Measurements from ENCODE around the gene HOGA1. TPM values are rescaled to one million over a fixed set of nuclear protein-coding genes. Genes with fewer than 3 reads are reported as not detected.

Gene HOGA1
- total and polyA plus RNA-seq, 12 donors = 2.1 to 30.8 (median 13.0) TPM

DNA sequence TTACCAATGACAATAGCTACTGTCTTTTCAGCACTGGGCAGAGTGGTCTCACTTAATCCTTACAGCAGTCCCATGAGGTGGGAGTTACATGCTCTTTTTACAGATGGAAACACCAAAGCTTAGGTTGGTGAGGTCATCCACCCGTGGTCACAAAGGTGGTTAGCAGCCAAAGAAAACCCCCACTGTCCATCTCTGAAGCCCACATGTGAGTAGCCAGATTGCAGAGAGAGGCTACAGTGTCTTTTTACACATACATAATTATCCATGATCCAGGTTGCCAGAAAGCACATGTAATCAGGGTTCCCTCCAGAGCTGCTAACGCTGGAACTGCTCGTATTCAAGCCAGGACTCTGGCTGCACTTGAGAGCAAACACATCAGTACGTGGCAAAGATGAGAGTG, 36.2 kb upstream of the HOGA1 start:
- TF ChIP-seq, protein P1, sequence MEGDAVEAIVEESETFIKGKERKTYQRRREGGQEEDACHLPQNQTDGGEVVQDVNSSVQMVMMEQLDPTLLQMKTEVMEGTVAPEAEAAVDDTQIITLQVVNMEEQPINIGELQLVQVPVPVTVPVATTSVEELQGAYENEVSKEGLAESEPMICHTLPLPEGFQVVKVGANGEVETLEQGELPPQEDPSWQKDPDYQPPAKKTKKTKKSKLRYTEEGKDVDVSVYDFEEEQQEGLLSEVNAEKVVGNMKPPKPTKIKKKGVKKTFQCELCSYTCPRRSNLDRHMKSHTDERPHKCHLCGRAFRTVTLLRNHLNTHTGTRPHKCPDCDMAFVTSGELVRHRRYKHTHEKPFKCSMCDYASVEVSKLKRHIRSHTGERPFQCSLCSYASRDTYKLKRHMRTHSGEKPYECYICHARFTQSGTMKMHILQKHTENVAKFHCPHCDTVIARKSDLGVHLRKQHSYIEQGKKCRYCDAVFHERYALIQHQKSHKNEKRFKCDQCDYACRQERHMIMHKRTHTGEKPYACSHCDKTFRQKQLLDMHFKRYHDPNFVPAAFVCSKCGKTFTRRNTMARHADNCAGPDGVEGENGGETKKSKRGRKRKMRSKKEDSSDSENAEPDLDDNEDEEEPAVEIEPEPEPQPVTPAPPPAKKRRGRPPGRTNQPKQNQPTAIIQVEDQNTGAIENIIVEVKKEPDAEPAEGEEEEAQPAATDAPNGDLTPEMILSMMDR (IDR thresholded peaks at IDR 0.05) = no peak
- TF ChIP-seq POLR2A (IDR thresholded peaks at IDR 0.05) = no peak
- no peak overlapping the region for H3K27ac ChIP-seq
- H3K9me3 ChIP-seq (replicated peaks in 1 of 3) = no peaks in the 10 kb centered on the region
- H3K4me1 ChIP-seq (replicated peaks in 1 of 2) = peaks cover 1 to 8% of the 10 kb centered on the region in 2 donors
- intact Hi-C loops (cut with DNase I) = no loop called here
- WGBS, 4 donors = 78 to 83% (median 80%) methylated on average over 4 of the region's 4 CpGs
- no peak for DNase-seq
- H3K4me3 ChIP-seq = no peak overlapping the region
- H3K27me3 ChIP-seq = no peaks in the 10 kb centered on the region
- no peaks in the 10 kb centered on the region for H3K36me3 ChIP-seq (replicated peaks in 1 of 2)

DNA sequence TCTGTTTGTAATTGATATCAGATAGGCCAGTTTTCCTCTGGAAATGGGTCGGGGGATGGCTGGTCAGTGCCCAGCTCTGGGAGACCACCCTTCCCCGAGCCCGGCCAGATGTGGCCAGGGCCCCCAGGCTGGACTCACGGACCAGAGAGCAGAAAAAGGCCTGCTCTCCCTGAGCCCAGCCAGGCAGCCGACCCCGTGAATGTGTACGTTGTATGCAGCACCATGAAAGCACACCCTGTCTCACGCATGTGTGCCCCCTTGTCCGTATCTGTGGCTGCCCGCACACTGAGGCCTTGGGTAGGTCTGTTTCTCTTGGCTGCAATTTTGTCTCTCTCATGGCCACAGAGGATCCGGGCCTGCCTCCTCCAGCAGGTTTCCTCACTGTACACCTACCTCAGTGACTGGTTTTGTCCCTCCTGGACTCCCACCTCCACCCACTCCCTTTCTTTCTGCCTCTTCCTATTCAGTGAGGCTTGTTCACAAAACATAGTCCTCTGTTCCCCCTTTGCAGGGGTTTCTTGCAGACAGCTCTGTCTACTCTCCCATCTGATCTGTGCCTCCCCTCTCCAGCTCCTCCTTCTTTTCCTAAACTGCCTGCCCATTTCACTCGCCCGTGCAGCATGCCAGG, 35.2 kb upstream of the HOGA1 start:
- Histone ChIP-seq H3K9me3 (replicated peaks in 1 of 3) (no peaks in the 10 kb centered on the region), H3K36me3 (replicated peaks in 1 of 2) (no peaks in the 10 kb centered on the region), H3K27me3 (no peaks in the 10 kb centered on the region), H3K4me3 (no peak overlapping the region), H3K4me1 (replicated peaks in 1 of 2) (no peaks in the 10 kb centered on the region), H3K27ac (no peak overlapping the region)
- intact Hi-C loops (cut with DNase I) = no loop called here
- TF ChIP-seq, protein P1 (IDR thresholded peaks at IDR 0.05) = no peak
- 83 to 87% (median 87%) methylated on average over 7 to 13 of the region's 13 CpGs for WGBS, 4 donors
- no peak for DNase-seq

DNA sequence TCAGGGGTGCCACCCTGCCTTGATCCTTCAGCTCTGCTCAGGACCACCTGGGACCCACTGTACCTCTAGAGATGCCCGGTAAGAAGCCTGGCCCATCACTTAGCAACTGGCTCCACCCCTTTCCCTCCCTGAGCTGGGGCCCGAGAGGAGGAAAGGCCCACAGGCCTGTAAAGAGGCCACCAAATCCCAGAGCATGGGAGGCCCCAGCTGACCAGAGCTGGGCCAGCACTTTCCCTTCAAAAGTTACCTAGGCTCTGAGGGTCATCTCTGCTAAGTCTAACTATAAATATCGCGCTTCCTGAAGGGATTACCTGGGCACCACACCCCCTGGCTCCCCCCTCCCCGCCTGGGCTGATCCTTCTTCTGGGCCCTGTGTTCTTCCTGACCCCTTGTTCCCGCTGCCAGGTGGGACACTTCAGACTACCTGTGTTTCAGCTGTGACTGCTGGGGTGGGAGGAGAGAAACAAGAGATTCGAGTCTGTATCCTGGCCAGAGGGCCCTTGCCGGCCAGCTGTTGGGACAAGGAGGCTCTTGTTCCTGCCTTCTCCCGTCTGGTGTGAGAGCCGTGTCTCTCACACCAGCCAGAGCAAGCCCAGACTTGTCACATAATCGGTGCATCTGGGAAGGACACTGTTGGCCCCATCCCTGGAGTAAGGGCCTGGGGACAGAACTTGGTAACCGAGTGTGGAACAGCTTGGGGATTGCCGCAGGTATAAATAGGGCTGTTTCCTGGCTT, 34.4 kb upstream of the HOGA1 start:
- no peaks in the 10 kb centered on the region for H3K9me3 ChIP-seq (replicated peaks in 1 of 3)
- no peaks in the 10 kb centered on the region for H3K4me1 ChIP-seq (replicated peaks in 1 of 2)
- DNase-seq = no peak
- no peaks in the 10 kb centered on the region for H3K36me3 ChIP-seq (replicated peaks in 1 of 2)
- H3K4me3 ChIP-seq = no peak overlapping the region
- no peaks in the 10 kb centered on the region for H3K27me3 ChIP-seq
- peak overlapping the region in 1 of 5 donors; percentile 47 for H3K27ac ChIP-seq
- intact Hi-C loops (cut with DNase I) = loop anchor here (5.0 kb wide), 1 partner anchor 87 kb away; no protein-coding TSS in a partner anchor
- TF ChIP-seq, protein P1 (IDR thresholded peaks at IDR 0.05) = no peak
- no peak for TF ChIP-seq POLR2A (IDR thresholded peaks at IDR 0.05)
- 75 to 78% (median 77%) methylated on average over 11 to 13 of the region's 13 CpGs for WGBS, 4 donors

DNA sequence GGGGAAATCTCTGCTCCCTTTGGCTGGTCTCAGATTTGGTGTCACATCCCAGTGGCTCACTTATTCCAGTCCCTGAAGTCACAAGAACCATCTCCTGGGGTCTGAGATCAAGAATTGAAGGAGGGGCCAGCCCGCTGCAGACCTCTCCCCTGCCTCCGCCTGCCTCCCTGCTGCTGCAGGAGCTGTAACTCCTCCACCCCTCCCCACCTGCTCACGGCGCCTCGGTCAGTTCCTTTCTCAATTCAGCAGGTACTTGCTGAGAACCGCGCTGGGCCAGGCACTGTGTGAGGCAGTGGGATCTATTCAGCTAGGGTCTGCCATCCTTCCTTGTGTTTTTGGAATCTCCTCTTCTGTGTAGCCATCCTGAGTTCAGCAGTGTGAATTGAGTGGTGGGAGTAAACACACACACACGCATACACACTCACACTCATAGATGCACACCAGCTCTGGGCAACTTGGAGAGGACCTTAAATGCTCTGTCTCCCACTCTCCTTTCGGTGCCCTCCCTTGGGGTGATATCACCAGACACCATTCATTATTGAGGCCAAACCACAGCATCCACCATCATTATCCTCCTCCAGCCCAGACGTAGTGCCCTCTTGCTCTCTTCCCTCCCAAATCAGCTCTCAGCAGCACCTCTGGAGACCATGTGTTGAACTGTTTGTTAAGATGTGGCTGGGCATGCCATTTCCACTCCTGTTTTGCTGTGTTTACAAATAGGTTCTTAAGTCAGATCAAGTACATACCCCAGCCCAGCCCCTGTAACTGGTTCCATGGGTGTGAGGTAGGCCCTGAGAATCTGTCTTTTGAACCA, 33.6 kb upstream of the HOGA1 start:
- Histone ChIP-seq H3K27me3 (no peaks in the 10 kb centered on the region), H3K27ac (no peak overlapping the region), H3K4me3 (no peak overlapping the region), H3K4me1 (replicated peaks in 1 of 2) (no peaks in the 10 kb centered on the region), H3K9me3 (replicated peaks in 1 of 3) (no peaks in the 10 kb centered on the region), H3K36me3 (replicated peaks in 1 of 2) (no peaks in the 10 kb centered on the region)
- no peak for TF ChIP-seq POLR2A (IDR thresholded peaks at IDR 0.05)
- TF ChIP-seq, protein P1 (IDR thresholded peaks at IDR 0.05) = no peak
- intact Hi-C loops (cut with DNase I) = loop anchor here (5.0 kb wide), 1 partner anchor 88 kb away; no protein-coding TSS in a partner anchor
- DNase-seq = no peak
- WGBS, 4 donors = 85 to 91% (median 87%) methylated on average over 10 of the region's 10 CpGs

Data from adrenal gland (tissue), 12 donors.